K562 (cell line): Measurements from ENCODE around the gene BGLAP. TPM values are rescaled to one million over a fixed set of nuclear protein-coding genes. Genes with fewer than 3 reads are reported as not detected.

Source experiments
- BRF1 ChIP-seq: IDR thresholded peaks from 3 replicates; pipeline ENCODE4 v1.6.1; 2011; ENCODE audit warnings: borderline replicate concordance, mild to moderate bottlenecking; ENCODE audit not compliant: insufficient read length; ENCODE audit errors: extremely low read depth
- DPF2 ChIP-seq: fragments of 450-650 bp; IDR thresholded peaks from 2 replicates; pipeline ENCODE4 v1.6.1; 2016
- E2F5 ChIP-seq: sonication (generic); formaldehyde crosslinking; IDR thresholded peaks from 2 replicates; pipeline ENCODE4 v1.8.0; 2022; ENCODE audit warnings: mild to moderate bottlenecking, missing genetic modification reagents
- FIP1L1 ChIP-seq: fragments of 200-400 bp; formaldehyde crosslinking; IDR thresholded peaks from 2 replicates; pipeline ENCODE4 v1.6.1; 2018; ENCODE audit warnings: mild to moderate bottlenecking, low read depth, low read length; ENCODE audit not compliant: poor library complexity, severe bottlenecking
- GATAD2A ChIP-seq: fragments of 450-650 bp; IDR thresholded peaks from 2 replicates; pipeline ENCODE4 v1.6.1; 2017
- JUN ChIP-seq, 2 experiments: sonication (generic) in 1 of 2; formaldehyde crosslinking in 1 of 2; IDR thresholded peaks; 2 replicates each; pipeline versions ENCODE4 v1.6.1 to v1.8.0; 2012 to 2022; ENCODE audit warnings: borderline replicate concordance in 2 of 2, mild to moderate bottlenecking in 2 of 2, improper control_type of control experiment in 1 of 2, low read depth in 1 of 2, low read length in 1 of 2, missing genetic modification reagents in 1 of 2
- KAT7 ChIP-seq: sonication (generic); formaldehyde crosslinking; IDR thresholded peaks from 2 replicates; pipeline ENCODE4 v1.8.0; 2022; ENCODE audit warnings: missing genetic modification reagents, mild to moderate bottlenecking, borderline replicate concordance
- MAFK ChIP-seq: IDR thresholded peaks from 2 replicates; pipeline ENCODE4 v1.6.1; 2011; ENCODE audit warnings: low read length, improper control_type of control experiment
- MTA1 ChIP-seq: fragments of 450-650 bp; IDR thresholded peaks from 2 replicates; pipeline ENCODE4 v1.6.1; 2017; ENCODE audit warnings: borderline replicate concordance
- NFE2 ChIP-seq: IDR thresholded peaks from 2 replicates; pipeline ENCODE4 v1.6.1; 2014; ENCODE audit warnings: antibody characterized with exemption, low read depth
- NR1H2 ChIP-seq: sonication (generic); formaldehyde crosslinking; IDR thresholded peaks from 2 replicates; pipeline ENCODE4 v1.4.0; 2020; ENCODE audit warnings: mild to moderate bottlenecking, missing genetic modification reagents
- NR4A1 ChIP-seq, 2 experiments: fragments of 250-450 bp in 1 of 2; fragments of 450-650 bp in 1 of 2; sonication (Bioruptor Pico) in 1 of 2; IDR thresholded peaks; 2 replicates each; pipeline versions ENCODE4 v1.4.0 to v1.6.1; 2016 to 2020; ENCODE audit warnings: mild to moderate bottlenecking in 2 of 2, missing compliant biosample characterization in 1 of 2, missing genetic modification characterization in 1 of 2, moderate library complexity in 1 of 2
- POLR3A ChIP-seq: IDR thresholded peaks from 2 replicates; pipeline ENCODE4 v1.6.1; 2011; ENCODE audit warnings: borderline replicate concordance, mild to moderate bottlenecking, moderate library complexity; ENCODE audit not compliant: insufficient read length, insufficient read depth; ENCODE audit errors: extremely low read depth
- SMAD2 ChIP-seq: fragments of 150-350 bp; IDR thresholded peaks from 2 replicates; pipeline ENCODE4 v1.6.1; 2014; ENCODE audit warnings: low read depth, mild to moderate bottlenecking, low read length
- STAT5B ChIP-seq: fragments of 250-450 bp; sonication (Bioruptor Pico); IDR thresholded peaks from 2 replicates; pipeline ENCODE4 v1.8.0; 2021; ENCODE audit warnings: mild to moderate bottlenecking, inconsistent platforms
- TAL1 ChIP-seq: fragments of 450-650 bp; IDR thresholded peaks from 2 replicates; pipeline ENCODE4 v1.6.1; 2016; ENCODE audit warnings: mild to moderate bottlenecking
- ZBTB11 ChIP-seq, 3 experiments: fragments of 200-800 bp in 1 of 3; fragments of 250-450 bp in 1 of 3; fragments of 450-650 bp in 1 of 3; sonication (Bioruptor Pico) in 1 of 3; sonication (Bioruptor generic) in 1 of 3; formaldehyde crosslinking in 1 of 3; IDR thresholded peaks; 2 replicates each; pipeline versions ENCODE4 v1.6.1 to v1.8.0; 2016 to 2022; ENCODE audit warnings: mild to moderate bottlenecking in 2 of 3, missing genetic modification characterization in 2 of 3, missing compliant biosample characterization in 1 of 3, moderate library complexity in 1 of 3
- ZBTB2 ChIP-seq: fragments of 450-650 bp; IDR thresholded peaks from 2 replicates; pipeline ENCODE4 v1.6.1; 2016; ENCODE audit warnings: antibody characterized with exemption
- ZFPM2 ChIP-seq: fragments of 250-450 bp; sonication (Bioruptor Pico); IDR thresholded peaks from 2 replicates; pipeline ENCODE4 v1.5.1; 2022; ENCODE audit warnings: mild to moderate bottlenecking
- ZFX ChIP-seq: sonication (generic); formaldehyde crosslinking; IDR thresholded peaks from 2 replicates; pipeline ENCODE4 v1.8.0; 2022; ENCODE audit warnings: mild to moderate bottlenecking, missing genetic modification reagents, moderate library complexity
- ZKSCAN3 ChIP-seq: fragments of 250-450 bp; sonication (Bioruptor Pico); IDR thresholded peaks from 2 replicates; pipeline ENCODE4 v1.4.0; 2020
- ZNF778 ChIP-seq: fragments of 450-650 bp; formaldehyde crosslinking; IDR thresholded peaks from 2 replicates; pipeline ENCODE4 v1.4.0; 2020; ENCODE audit warnings: mild to moderate bottlenecking, moderate library complexity
- polyA plus RNA-seq, 8 experiments: library from polyadenylated mRNA; depleted of rRNA in 4 of 8; stranded (reverse) in 5 of 8; unstranded in 3 of 8; fragments of >200 nt; fragmentation: Nextera tagmentation in 2 of 8; fragmentation: Illumina TruSeq in 1 of 8; extraction: Ambion mirVana in 2 of 8; extraction: Trizol in 1 of 8; gene quantifications; 2 replicates each; pipeline versions ENCODE4 v1.2.1 to v1.2.3, GENCODE V29; 2011 to 2014; ENCODE audit warnings: inconsistent platforms in 1 of 8, missing spikeins in 1 of 8
- total RNA-seq, 7 experiments: library from RNA; depleted of rRNA in 6 of 7; stranded (reverse); fragments of >200 nt in 6 of 7; fragmentation: Illumina TruSeq in 2 of 7; extraction: Trizol in 2 of 7; gene quantifications; 2 replicates each; pipeline versions ENCODE4 v1.2.1 to v1.2.3, GENCODE V29; 2011 to 2021; ENCODE audit warnings: low replicate concordance in 1 of 7

BGLAP gene
- total and polyA plus RNA-seq, 9 of the 15 experiments (the other 6 are each of a cell fraction or from before 2014, with no cell fraction given) = 0.15 to 1.4 (median 0.28) TPM; not detected in 3

- no peak for TF ChIP-seq ZBTB2
- no peak for TF ChIP-seq ZNF778 (CRISPR knock-in tag)
- TF ChIP-seq TAL1 = no peak
- no peak for TF ChIP-seq POLR3A
- TF ChIP-seq ZKSCAN3 (CRISPR knock-in tag) = no peak
- no peak for TF ChIP-seq FIP1L1
- TF ChIP-seq ZFPM2 (CRISPR knock-in tag) = no peak
- TF ChIP-seq KAT7 (CRISPR knock-in tag) = 0 out of 2 replicates have a peak, but pooled peaks have one; percentile 5
- TF ChIP-seq ZBTB11 (CRISPR knock-in tag; IDR thresholded peaks at IDR 0.05) = 0 out of 6 replicates have a peak, but pooled peaks of 1 of the 3 experiments have one; percentile 9
- TF ChIP-seq NR4A1 (CRISPR knock-in tag; IDR thresholded peaks at IDR 0.05) = no peak
- no peak for TF ChIP-seq NR4A1 (tag; IDR thresholded peaks at IDR 0.05)
- TF ChIP-seq MTA1 = no peak
- peak; percentile 42; the same call in 1 of the 2 replicates for TF ChIP-seq JUN (IDR thresholded peaks at IDR 0.05; ENCODE audit: borderline replicate concordance, low read depth, low read length)
- no peak for TF ChIP-seq JUN (CRISPR knock-in tag; IDR thresholded peaks at IDR 0.05; ENCODE audit: borderline replicate concordance)
- peak; percentile 83 for TF ChIP-seq MAFK
- peak; percentile 84 for TF ChIP-seq NFE2
- TF ChIP-seq GATAD2A = 0 out of 2 replicates have a peak, but pooled peaks have one; percentile 33
- no peak for TF ChIP-seq SMAD2
- no peak for TF ChIP-seq NR1H2 (CRISPR knock-in tag)
- TF ChIP-seq ZFX (CRISPR knock-in tag) = peak; percentile 43
- no peak for TF ChIP-seq E2F5 (CRISPR knock-in tag)
- TF ChIP-seq BRF1 = no peak
- peak; percentile 85 for TF ChIP-seq DPF2
- no peak for TF ChIP-seq STAT5B (CRISPR knock-in tag)
Observed at GRCh38 chr1:156214024-156214748, 27.8 kb upstream of the BGLAP start (continued).
